T-helper 17 cell (primary cell): ENCODE measurements around the gene TEX29. TPM values are rescaled to one million over a fixed set of nuclear protein-coding genes. Genes with fewer than 3 reads are reported as not detected.

Experiments used
- ATAC-seq: fragments of 150-1000 bp; cut with Tn5 transposase; 2 replicates; pipeline ENCODE4 v1.10.0; 2021; ENCODE audit warnings: mild to moderate bottlenecking, moderate library complexity
- DNase-seq, 3 donors: peaks; one replicate each; pipeline versions ENCODE4 v3.0.0 to v3.0.0-alpha.2; 2020 to 2021
- H3K9me3 ChIP-seq: one replicate; pipeline ENCODE4 v1.7.0; 2013; ENCODE audit warnings: low read length, mild to moderate bottlenecking; ENCODE audit not compliant: control insufficient read depth, poor library complexity, severe bottlenecking
- H3K27ac Mint-ChIP-seq: one replicate; pipeline ENCODE4 v1.8.0; 2022; ENCODE audit warnings: mild to moderate bottlenecking, moderate library complexity, mixed read lengths
- H3K27me3 Mint-ChIP-seq: one replicate; pipeline ENCODE4 v1.8.0; 2022; ENCODE audit warnings: mixed read lengths
- H3K36me3 Mint-ChIP-seq: one replicate; pipeline ENCODE4 v1.8.0; 2022; ENCODE audit warnings: low read depth, mixed read lengths
- H3K4me1 Mint-ChIP-seq: one replicate; pipeline ENCODE4 v1.8.0; 2022; ENCODE audit warnings: mild to moderate bottlenecking, mixed read lengths
- H3K4me3 Mint-ChIP-seq: one replicate; pipeline ENCODE4 v1.8.0; 2022; ENCODE audit warnings: mild to moderate bottlenecking, moderate library complexity, mixed read lengths
- total RNA-seq, 4 donors: library from RNA in 2 of 4; stranded (reverse) in 2 of 4; gene quantifications; one replicate each; pipeline ENCODE4 v1.2.3 and lab custom pipeline; 2022 to 2026

Gene TEX29
- total RNA-seq, 2 donors from 2014 or later: not detected

DNA sequence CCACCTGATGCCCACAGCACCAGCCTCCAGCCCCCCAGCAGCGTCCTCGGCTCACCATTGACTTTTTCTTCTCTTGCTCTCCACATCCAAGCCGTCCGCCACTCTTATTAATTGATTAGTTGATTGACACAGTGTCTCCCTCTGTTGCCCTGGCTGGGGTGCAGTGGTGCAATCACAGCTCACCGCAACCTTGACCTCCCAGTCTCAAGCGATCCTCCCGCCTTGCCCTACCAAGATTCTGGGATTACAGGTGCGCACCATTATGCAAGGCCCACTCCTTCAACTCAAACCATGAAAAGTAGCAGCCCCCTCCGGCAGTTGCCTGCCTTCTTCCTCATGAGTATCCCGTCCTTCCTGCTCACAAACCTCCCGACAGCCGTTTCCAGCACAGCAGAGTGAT, 921 bp upstream of the TEX29 start:
- DNase-seq: no peak
- H3K4me3 Mint-ChIP-seq: no peak overlapping the region
- H3K27ac Mint-ChIP-seq: no peak overlapping the region
- H3K9me3 ChIP-seq: no peaks in the 10 kb centered on the region
- peaks cover 7% of the 10 kb centered on the region for H3K36me3 Mint-ChIP-seq
- H3K27me3 Mint-ChIP-seq: no peaks in the 10 kb centered on the region
- peaks cover 6% of the 10 kb centered on the region for H3K4me1 Mint-ChIP-seq
- no peak for ATAC-seq

DNA sequence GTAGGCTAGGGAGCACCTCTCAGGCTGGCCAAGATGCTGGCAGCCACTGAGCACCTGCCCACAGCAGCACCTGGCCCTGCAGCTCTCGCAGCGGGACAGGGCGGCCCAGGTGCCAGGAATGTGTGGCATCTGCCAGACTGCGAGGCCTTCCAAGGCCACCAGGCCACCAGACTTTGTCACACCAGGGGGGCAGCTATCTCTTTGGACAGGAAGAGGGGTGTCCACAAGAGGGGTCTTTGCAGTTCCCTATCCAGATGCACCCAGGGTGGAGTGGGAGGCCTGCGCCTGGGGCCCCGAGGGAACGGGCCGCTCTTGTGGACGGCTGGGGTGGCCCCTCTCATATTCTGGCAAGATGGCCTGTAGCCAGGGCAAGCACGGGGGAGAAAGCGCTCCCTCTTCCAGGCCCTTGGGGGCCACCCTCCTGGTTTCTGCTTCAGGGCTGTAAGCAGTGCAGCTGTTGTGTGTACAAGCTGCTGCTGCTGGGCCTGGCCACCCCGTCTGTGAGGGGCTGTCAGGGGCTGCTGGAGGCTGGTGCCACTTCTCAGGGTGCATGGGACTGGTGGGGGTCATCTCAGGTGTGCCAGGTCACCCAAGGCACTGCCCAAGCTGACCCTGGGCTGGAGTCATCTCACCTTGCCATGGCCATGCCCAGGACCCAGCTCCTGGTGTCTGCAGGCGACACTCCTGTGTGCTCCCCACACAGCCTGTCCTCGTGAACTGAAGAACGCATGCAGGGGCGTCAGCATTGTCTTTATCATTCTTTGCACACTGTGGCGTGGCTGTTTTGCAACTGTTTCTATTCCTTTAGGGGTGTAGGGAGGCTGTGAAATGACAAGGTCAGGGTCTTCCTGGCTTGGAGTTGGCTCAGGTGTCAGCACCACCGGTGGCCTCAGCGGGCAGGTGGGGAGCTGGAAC, 1.8 kb downstream of the TEX29 start:
- H3K27ac Mint-ChIP-seq: peak overlapping the region; percentile 27
- no peaks in the 10 kb centered on the region for H3K27me3 Mint-ChIP-seq
- DNase-seq (no peak), ATAC-seq (no peak)
- H3K4me1 Mint-ChIP-seq: peaks cover 6% of the 10 kb centered on the region
- no peak overlapping the region for H3K4me3 Mint-ChIP-seq
- peaks cover 5% of the 10 kb centered on the region for H3K36me3 Mint-ChIP-seq
- H3K9me3 ChIP-seq: no peaks in the 10 kb centered on the region

DNA sequence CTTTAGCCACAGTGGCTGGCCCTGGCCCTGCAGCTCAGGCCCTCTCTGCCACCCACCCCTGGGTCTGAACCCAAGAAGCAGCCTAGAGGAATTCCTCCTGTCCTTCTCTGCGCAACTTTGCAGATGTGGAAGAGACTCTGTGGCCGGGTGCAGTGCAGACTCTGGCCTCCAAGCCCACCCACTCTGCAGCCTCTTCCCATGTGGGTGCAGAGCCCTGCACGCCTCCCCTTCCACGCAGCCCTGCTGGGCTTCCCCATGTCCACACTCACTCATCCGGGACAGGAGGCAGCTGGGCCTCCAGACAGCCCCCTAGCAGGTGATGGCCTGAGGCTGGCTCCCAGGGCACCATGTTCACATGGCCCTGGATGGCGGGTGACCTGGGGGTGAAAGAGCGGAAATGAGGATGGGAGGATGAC, 2.5 kb downstream of the TEX29 start:
- H3K36me3 Mint-ChIP-seq: peaks cover 5% of the 10 kb centered on the region
- H3K27me3 Mint-ChIP-seq: no peaks in the 10 kb centered on the region
- no peak overlapping the region for H3K4me3 Mint-ChIP-seq
- peaks cover 8% of the 10 kb centered on the region for H3K4me1 Mint-ChIP-seq
- peak overlapping the region; percentile 27 for H3K27ac Mint-ChIP-seq
- no peaks in the 10 kb centered on the region for H3K9me3 ChIP-seq
- ATAC-seq: no peak
- no peak for DNase-seq

DNA sequence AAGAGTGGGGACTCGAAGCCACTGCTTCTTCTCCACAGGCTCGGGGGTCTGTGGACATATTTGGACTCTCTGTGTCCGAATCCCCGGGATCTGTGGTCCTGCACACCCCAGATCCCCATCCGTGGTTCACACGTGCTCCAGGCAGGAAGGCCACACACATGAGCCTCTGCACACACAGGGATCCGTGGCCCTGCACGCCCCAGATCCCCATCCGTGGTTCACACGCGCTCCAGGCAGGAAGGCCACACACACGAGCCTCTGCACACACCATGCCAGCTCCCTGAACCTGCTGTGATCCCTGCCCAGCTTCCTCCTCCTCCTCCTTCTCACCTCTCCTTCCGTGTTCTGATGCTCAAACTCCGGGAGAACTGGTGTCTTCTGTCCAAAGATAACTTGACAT, 3.1 kb downstream of the TEX29 start:
- peaks cover 5% of the 10 kb centered on the region for H3K36me3 Mint-ChIP-seq
- ATAC-seq (no peak), DNase-seq (no peak)
- no peaks in the 10 kb centered on the region for H3K9me3 ChIP-seq
- H3K4me3 Mint-ChIP-seq: no peak overlapping the region
- peak overlapping the region; percentile 24 for H3K27ac Mint-ChIP-seq
- peaks cover 7% of the 10 kb centered on the region for H3K4me1 Mint-ChIP-seq
- no peaks in the 10 kb centered on the region for H3K27me3 Mint-ChIP-seq

DNA sequence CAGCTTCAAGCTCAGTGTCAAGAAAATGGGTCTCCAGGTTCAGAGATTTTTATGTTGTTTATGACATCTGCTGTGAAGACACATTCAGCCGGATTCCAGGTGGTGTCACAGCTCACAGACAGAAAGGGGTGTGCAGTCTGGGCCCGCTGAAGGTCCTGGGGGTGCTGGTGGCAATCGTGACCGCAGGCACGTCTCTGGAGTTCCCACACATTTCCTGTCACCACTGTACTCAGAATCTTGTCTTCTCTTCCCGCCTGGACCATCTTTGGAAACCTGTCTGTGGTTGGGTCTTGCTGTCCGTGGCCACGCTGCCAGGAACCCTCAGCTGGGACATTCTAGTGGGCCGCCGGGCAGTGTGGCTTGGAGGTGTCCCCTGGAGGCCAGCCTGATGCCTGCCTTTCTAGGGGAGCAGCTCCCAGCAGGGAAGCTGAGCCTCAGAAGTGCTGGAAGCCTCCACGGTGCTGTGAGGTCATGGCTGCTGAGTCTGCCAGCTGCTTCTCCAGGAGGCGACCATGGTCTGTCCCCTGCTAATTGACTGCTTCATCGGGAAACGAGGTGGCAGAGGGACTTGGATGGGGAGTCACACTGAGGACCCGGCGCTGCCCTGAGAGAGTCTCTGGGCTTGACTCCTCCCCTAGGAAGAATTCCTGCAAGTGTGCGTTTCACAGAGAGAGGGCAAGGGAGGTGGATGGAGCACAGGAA, 3.7 kb downstream of the TEX29 start:
- Mint-ChIP-seq H3K36me3 (peaks cover 5% of the 10 kb centered on the region), H3K27me3 (no peaks in the 10 kb centered on the region), H3K4me1 (peaks cover 7% of the 10 kb centered on the region), H3K27ac (peak overlapping the region; percentile 24), H3K4me3 (no peak overlapping the region)
- ATAC-seq (no peak), DNase-seq (no peak)
- H3K9me3 ChIP-seq: no peaks in the 10 kb centered on the region

DNA sequence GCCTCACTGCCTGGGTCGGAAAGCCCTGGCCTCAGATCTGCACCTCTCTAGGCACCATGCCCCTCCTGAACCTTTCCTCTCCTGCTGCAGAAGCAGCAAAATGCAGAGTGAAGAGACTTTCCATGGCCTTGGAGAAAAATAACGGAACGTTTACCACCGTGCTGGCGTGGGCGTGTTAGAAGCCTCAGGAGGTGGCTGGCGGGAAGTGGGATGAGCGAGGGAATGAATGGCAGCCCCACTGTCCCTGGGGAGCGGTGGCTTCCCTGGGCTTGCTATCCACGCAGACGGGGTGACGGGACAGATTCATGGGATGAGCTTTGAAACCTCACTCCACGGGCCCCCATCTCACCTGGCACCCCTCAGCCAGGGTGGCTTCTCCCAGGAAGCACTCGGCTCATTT, 4.3 kb downstream of the TEX29 start:
- Mint-ChIP-seq H3K27ac (no peak overlapping the region), H3K36me3 (peaks cover 2% of the 10 kb centered on the region), H3K27me3 (no peaks in the 10 kb centered on the region), H3K4me1 (peaks cover 5% of the 10 kb centered on the region), H3K4me3 (no peak overlapping the region)
- ATAC-seq: no peak
- DNase-seq: no peak
- no peaks in the 10 kb centered on the region for H3K9me3 ChIP-seq

DNA sequence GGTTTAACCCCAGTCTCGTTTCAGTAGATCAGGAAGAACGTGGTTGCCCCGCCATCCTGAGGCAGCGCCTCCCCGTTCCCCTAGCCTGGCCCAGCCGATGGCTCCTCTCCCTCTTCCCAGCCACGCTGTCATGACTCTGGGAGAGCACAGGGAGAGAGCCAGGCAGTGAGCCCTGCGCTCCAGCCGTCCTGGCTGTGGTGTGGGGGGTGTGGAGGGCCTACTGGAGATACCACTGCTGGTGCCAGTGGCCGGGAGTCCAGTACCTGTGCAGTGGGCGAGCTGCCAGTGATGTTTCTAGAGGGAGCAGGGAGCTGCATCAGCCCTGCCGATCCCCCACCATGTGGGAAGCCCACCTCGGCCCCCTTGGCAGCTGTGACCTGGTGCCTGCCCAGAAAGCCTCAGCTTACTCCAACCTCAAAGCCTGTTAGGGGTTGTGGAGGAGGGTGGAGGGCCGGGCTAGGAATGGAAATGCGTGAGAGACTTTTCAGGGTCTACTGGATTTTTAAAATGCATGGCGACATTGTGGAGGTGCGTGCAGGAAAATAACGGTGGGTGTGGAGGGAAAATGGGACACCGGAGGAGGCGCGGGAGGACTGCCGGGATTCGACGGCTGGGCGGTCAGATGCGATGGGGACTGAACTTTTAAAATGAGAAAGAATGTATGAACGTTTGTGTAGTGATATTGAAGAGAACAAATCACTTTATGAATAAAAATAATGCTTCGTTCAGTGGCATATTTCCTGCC, 4.9 kb downstream of the TEX29 start:
- H3K27ac Mint-ChIP-seq: no peak overlapping the region
- no peaks in the 10 kb centered on the region for H3K27me3 Mint-ChIP-seq
- peaks cover 5% of the 10 kb centered on the region for H3K4me1 Mint-ChIP-seq
- DNase-seq (no peak), ATAC-seq (no peak)
- H3K4me3 Mint-ChIP-seq: no peak overlapping the region
- no peaks in the 10 kb centered on the region for H3K36me3 Mint-ChIP-seq
- H3K9me3 ChIP-seq: no peaks in the 10 kb centered on the region

DNA sequence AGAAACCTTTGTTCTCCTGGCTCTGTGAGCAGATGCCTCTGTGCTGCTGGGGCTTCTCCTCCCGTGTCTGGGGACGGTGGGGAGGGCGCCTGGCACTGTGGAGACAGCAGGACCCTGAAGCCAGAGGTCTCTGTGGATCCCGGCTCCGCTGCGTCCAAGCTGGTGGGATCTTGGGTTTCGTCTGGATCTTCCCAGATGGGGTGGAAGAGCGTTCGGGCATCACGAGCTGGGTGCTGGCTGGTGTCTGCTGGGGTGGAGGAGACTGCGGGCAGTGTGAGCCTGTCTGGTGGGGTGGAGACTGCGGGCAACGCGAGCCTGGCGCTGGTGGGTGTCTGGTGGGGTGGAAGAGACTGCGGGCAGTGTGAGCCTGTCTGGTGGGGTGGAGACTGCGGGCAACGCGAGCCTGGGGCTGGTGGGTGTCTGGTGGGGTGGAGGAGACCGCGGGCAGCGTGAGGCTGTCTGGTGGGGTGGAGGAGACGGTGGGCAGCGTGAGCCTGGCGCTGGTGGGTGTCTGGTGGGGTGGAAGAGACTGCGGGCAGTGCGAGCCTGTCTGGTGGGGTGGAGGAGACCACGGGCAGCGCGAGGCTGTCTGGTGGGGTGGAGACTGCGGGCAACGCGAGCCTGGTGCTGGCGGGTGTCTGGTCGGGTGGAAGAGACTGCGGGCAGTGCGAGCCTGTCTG, 5.6 kb downstream of the TEX29 start:
- Mint-ChIP-seq H3K27ac (no peak overlapping the region), H3K27me3 (no peaks in the 10 kb centered on the region), H3K4me3 (peak overlapping the region; percentile 25), H3K4me1 (peaks cover 5% of the 10 kb centered on the region), H3K36me3 (no peaks in the 10 kb centered on the region)
- H3K9me3 ChIP-seq: no peaks in the 10 kb centered on the region
- ATAC-seq (no peak), DNase-seq (no peak)

DNA sequence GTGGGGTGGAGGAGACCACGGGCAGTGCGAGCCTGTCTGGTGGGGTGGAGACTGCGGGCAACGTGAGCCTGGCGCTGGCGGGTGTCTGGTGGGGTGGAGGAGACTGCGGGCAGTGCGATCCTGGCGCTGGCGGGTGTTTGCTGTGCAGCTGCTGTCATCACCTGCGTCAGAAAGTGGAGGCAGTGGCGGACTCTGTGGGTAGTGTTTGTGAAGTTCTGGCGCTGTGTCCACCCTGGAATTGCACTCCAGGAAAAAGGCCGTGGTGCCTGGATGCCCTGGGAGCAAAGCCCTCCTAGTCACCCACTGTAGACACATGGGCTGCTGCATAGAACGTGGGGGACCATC, 6.2 kb downstream of the TEX29 start:
- H3K4me1 Mint-ChIP-seq: peaks cover 5% of the 10 kb centered on the region
- ATAC-seq (no peak), DNase-seq (no peak)
- H3K27me3 Mint-ChIP-seq: no peaks in the 10 kb centered on the region
- no peak overlapping the region for H3K27ac Mint-ChIP-seq
- no peaks in the 10 kb centered on the region for H3K36me3 Mint-ChIP-seq
- H3K9me3 ChIP-seq: no peaks in the 10 kb centered on the region
- H3K4me3 Mint-ChIP-seq: peak overlapping the region; percentile 25

DNA sequence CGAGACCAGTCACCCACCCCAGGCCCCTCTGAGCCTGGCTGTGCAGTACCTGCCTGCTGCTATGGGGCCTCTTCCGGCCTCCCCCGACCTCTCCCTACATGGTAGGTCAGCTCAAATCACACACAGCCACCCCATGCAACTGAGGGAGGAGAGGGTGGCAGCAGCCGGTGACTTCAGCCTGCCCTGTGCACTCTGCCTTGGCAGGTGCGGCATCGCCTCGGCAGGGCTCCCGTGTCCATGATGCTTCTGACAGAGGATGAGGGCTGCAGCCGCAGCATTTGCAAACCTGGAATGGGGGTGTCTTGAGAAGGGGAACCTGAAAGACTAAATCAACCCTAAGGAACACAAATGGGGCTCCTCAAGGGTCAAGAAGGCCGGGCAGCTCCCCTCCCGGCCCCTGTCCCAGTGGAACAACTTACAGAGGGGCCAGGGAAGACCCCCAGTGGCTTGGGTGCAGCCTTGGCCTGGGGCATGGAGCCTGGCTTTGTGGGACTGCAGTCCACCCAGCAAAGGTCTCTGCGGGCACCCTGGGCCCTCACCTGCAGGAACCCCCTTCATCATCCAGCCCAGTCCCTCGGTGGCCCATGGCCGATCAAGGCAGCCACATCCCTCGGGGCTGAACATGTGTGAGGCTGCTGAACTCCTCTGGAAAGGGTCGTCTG, 6.7 kb downstream of the TEX29 start:
- H3K36me3 Mint-ChIP-seq: no peaks in the 10 kb centered on the region
- no peaks in the 10 kb centered on the region for H3K9me3 ChIP-seq
- H3K4me3 Mint-ChIP-seq: no peak overlapping the region
- no peaks in the 10 kb centered on the region for H3K27me3 Mint-ChIP-seq
- ATAC-seq (no peak), DNase-seq (no peak)
- H3K27ac Mint-ChIP-seq: no peak overlapping the region
- peaks cover 5% of the 10 kb centered on the region for H3K4me1 Mint-ChIP-seq

DNA sequence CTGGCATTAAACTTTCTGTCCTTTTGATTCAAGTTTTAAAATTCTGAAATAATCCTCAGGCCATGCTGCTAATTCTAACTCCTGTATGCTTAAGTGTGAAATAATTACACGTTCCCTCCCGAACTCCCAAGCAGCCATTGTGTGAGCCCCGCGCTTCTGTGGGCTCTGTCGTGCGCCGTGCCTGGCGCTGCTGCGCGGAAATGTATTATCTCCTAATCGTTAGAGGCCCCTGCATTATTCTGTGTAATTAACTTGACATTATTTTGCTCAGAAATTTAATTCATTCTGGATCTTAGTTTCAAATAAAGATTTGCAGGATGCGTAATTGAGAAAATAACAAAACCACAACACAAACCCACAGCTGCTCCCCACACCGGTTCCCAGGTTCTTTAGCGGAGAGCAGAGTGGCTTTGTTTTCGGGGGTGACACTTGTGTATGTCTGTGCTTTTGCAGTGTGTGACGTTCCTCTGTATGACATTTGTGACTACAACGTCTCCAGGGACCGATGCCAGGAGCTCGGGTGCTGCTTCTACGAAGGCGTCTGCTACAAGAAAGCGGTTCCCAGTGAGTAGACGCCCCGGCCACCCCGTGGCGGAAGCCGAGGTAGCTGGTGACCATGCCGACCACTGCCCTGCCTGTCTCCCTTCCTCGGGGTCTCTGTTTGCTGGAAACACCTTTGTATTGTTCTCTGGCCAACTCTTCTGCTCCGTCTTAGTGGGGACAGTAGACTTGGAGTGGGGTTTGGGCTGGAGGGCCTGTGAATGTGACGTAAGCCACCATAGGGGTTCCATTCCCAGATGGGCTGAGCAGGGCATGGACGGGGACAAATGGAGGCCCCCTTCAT, 7.5 kb downstream of the TEX29 start:
- H3K9me3 ChIP-seq: no peaks in the 10 kb centered on the region
- H3K36me3 Mint-ChIP-seq: no peaks in the 10 kb centered on the region
- H3K27ac Mint-ChIP-seq: no peak overlapping the region
- DNase-seq (no peak), ATAC-seq (no peak)
- H3K27me3 Mint-ChIP-seq: no peaks in the 10 kb centered on the region
- H3K4me3 Mint-ChIP-seq: no peak overlapping the region
- H3K4me1 Mint-ChIP-seq: peaks cover 5% of the 10 kb centered on the region
